HG03097 (cell line): ENCODE measurements around the gene MTTP.

Source experiments
- ATAC-seq: cut with Tn5 transposase; IDR thresholded peaks from one replicate; pipeline ENCODE4 v1.9.1; 2021; ENCODE audit not compliant: unreplicated experiment, low FRiP score

Gene MTTP

DNA sequence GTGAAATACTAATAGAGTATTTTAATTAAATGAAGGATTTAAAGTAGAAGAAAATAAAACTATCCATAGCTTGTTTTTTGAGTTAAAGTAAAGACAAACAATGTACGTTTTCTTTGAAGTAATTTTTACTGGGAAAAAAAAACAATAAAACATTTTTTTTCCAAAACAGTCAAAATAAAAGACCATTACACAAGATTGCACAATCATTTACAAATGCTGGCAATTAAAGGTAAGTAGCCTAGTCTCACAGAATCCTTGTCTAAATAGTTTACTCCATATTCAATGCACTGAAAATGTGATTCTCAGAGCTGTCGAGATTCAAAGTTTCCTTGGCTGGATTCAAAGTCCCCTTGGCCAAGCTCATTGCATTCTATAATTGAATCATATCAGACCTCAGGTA is 61.8 kb downstream of the MTTP start:
- ATAC-seq, result no peak

DNA sequence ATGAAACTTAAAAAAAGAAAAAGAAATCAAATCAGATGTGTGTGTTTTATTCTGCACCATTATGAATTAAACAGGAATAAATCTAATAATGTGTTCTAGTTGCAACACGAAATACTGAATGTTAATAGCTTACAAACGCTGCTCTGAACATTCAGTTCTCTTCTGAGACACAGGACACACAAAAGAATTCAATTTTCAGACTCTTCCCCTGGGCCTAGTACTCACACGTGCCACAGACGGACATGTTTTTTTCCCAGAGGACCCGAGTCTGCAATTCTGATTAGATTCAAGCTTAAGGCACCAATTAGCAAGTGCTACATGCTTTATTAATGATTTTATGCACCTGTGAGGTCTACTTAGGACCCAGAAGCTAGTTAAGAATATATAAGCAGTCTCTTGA is 62.5 kb downstream of the MTTP start:
- ATAC-seq, result no peak

DNA sequence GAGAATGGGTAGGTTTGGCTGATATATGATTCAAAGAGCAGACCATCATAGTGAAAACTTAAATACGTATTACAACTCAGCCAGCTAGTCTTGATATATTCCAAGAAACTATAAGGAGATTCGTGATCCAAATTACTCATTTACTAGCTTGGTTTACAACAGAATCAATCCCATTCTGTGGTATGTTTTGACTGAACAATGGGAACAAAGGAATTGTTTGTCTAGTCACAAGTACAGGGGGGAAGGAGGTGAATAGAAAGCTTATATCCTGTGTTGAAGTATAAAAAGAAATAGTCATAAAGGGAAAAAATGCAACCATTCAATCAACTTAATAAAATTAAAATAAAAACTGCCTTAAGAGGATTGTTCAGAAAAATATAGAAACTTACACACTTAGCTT is 66.1 kb downstream of the MTTP start:
- ATAC-seq, result no peak

DNA sequence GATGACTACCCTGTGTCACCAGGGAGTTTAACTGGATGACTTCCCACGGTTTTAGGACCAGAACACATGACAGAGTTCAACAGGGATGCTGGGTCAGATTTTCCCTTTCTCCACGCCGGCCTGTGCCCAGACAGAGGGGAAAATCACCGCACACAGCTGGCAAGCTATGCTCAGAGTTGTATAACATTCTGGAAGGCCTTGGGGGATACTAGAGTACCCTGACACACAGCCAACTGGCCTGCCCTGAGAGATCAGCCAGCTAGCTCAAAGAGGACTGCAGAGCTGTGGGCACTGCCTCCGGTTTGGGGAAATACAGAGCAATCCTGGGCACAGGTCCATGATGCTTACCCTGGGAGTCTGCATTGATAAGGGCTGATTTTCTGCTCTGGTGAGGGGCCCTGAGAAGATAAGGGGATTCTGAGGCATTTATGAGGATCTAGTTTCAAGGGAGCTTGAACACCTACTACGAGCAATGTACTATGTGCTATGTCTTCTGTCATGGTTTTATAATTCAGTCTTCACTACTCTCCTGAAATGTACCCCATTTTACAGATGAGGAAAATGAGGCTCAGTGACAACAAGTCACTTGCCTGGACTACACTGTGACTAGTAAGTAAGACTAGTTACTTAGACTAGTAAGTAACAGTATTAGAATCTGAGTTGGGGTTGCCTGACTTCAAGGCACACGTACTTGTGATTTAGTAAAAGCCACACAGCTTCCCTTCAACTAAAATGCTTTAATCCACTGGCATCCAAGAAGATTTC is 68.3 kb downstream of the MTTP start:
- ATAC-seq, result no peak

DNA sequence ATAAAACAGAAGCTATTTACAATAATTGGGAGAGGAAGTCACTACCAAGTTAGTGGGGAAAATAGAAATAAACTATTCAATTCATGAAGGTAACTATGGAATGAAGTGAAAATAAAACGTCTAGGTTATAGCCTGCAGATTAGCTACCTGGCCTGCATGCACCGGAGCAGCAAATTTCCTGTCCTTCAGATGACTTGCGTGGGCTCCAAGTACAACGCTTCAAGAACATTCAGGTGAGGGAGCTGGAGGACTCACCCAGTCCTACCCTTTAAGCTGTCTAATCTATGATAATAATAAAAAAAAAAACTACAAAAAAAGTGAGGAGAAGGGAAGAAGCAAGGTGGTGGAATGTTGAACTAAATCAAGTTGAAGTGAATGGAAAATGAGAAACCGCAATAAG is 69.8 kb downstream of the MTTP start:
- no peak for ATAC-seq

DNA sequence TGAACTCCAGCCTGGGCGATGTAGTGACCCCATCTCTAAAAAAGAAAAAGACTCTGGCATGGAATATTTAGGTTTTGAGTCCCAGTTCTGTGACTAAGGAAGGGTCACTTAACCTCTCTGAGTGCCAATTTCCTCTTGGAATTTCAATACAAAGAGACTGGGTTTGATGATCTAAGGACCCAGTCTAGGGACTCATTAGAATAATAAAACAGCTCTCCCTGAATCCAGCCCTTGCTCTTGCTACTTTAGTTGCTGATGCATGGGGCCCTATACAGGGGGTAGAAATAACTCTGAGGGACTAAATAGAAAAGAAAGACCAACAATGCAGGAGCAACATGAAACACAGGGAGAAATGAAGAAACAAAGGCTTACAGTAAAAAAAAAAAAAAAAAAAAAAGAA is 70.4 kb downstream of the MTTP start:
- no peak for ATAC-seq

DNA sequence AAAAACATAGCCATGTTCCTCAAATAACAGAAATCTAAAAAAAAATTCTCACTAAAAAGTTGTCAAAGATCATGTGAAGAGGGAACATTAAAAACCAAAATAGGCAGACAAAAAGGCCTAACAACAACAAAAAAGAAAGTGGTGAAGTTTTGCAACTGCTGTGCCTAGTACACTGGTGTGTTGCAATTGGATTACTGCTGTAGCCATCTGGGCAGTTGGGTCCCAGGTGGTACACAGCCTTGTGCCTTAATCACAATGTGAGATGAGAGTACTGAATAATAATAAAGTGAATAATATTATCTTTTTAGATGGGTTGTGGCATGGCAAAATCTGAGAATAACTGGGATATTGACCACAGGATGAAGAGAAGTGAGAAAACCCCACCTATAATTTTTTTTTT is 71.0 kb downstream of the MTTP start:
- ATAC-seq, result no peak

DNA sequence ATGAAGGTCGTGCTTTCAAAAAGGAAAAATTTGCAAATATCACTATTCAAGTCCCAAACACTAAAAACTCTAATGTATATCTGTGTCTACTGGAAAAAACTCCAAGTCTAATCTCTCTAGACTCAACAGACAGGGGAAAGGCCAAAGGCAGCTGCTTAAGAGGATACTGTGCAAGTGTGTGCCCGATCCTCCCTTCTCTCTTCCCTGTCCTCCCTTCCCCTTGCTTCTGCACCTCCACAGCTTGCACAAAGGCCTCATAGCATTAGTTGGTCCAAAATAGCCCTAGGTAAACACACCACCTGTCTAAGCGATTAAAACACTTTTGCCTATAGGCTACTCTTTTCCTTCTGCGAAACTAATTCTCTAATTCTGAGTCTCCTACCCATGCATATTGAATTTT is 72.4 kb downstream of the MTTP start:
- no peak for ATAC-seq

DNA sequence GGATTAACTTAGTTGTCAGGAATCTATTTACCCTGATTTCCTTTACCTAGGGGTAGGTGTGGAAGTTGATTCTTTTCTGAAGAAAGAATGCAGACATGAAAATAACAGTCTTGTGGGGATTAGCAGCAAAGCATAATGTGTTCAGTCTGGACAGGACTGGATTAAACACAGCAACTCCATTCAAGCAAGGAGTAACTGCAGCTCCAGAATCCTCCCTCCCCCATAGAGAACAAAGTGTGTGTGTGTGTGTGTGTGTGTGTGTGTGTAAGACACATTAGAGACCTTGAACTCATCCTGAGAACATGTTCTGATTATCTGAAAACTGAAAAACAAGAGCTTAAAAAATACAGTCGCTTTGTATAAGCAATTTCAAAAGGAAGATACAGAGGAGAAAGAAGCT is 73.7 kb downstream of the MTTP start:
- ATAC-seq, result no peak

DNA sequence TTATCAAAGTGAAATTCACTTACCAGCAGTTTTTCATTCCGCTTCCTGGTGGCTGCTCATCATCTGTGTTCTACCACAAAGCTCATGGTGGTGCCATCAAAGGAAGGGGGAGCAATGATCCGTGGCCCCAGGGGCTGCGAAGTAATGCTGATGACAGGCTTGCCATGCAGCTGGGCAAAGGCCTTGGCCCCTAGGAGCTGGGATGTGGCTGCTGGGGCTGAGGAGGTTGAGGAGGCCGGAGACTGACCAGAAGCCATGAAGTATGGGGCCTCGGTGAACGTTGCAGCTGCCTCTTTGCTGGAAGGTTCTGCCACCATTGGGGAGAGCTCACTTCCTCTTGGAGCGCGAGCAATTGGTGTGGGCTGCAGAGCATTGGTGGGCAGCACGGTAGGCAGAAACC is 74.6 kb downstream of the MTTP start:
- no peak for ATAC-seq

DNA sequence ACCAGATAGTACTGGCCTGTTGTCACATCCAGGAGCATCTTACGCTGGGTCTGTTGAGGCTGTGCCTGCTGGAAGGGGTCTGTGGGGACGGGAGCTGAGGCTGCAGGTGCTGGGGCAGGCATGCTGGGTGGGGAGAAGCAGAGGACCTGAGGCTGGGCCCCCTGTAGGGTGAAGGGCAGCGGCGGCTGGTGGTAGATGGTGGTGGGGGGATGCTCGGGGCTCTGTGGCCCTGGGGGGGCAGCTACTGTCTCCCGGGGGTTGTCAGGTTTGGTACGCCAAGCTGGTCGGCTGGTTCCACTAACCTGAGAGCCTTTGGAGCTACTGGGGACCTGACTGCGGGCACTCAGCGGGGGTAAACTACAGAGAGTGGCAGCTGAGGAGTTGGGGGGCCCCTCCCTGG is 75.2 kb downstream of the MTTP start:
- ATAC-seq, result no peak

DNA sequence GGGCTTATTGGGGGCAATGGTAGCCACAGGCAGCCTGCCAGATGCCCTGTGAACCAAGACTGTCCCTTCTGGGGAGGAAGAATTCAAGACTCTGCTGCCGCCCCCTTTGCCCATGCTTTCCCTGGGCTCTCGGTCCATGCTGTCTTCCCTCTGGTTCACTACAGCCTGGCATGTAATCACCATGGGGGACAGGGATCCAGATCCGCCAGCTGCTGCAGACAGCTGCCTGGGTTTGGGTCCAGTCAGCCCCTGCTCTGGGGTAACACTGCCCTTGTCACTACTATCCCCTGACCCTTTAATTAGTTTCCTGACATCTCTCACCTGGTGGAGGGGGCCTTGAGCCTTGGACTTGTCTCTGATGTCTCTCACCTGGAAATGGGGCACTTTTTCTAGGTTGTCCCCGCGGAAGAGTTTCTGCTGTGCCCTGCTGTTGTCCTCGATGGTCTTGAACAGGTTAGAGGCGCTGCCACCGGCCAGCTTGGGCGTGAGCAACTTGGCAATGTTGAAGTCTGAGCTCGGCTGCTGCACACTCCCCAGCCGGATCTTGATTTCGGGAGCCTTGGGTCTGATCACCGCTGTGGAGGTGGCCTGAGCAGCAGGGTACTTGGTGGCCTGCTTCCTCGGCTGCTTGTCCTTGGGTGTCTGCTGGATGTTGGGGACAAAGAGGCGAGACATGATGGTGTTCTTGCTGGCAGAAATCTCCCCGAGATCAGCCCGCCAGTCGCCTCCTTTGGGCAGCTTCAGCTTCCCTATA is 76.6 kb downstream of the MTTP start:
- ATAC-seq, result no peak

DNA sequence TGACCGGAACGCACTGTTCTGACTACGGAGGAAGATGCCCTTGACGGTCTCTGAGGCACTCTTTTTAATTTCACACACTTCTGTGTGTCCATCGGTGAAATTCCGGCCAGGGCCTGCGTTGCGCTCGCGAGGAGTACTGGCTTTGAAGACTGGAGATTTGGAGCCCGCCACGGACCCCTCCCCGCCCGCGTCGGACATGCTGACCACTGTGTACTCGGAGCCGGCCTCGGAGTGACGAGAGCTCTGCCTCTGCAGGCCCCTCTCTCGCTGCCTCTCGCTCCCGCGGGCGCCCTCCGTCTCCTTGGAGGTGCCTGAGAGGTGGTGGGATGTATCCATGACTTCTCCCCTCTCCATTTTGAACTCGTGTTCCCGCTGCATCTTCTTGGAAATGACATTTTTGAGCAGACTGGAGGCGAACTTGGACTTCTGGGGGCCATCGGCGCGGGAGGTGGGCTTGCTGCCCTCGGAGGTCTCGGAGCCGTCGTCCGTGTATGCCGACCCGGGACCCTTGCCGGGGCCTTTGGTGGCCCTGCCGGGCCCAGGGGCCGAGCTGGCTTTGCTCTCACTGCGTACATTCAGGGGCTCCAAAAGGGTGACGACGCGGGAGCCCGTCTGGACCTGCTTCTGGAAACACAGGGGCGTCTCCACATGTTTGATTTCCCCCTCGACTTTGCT is 77.3 kb downstream of the MTTP start:
- ATAC-seq, result no peak

DNA sequence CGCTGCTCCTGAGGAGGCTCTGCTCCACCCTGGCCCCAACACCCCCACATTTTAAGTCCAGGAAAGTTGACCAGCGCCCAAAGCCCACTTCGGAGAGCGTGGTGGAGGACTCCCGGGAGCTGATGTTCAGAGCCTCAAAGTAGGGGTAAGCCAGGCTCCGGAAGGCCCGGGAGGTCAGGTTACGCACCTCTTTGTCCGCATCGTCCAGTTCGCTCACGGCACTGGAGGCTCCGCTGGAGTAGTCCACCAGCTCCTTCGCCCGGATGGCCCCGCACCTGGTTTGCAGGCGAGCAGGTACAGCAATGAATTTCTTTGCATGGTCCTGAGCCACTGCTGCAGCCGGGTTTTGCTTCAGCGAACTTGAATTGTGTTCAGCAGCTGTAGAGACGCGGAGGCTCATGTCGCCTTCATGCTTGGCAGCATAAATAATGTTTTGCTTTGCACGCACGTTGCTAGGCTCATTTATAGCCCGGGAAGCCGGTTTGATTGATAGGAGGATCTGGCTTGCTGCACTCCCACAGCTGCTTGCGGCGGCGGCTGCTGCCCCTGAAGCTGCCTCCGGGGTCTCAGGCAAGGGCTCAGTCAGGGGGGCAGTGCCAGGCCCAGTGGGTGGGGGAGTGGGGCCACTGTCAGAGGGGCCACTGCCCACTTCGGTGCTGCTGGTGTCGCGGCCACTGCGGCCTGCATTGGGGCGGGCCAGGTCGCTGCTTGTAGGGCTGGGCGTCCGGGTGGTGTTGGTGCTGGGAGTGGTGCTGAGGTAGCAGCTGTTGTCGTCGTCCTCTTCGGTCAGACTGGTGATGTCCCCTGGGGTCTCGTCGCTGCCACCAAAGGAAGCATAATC is 78.2 kb downstream of the MTTP start:
- ATAC-seq, result no peak

DNA sequence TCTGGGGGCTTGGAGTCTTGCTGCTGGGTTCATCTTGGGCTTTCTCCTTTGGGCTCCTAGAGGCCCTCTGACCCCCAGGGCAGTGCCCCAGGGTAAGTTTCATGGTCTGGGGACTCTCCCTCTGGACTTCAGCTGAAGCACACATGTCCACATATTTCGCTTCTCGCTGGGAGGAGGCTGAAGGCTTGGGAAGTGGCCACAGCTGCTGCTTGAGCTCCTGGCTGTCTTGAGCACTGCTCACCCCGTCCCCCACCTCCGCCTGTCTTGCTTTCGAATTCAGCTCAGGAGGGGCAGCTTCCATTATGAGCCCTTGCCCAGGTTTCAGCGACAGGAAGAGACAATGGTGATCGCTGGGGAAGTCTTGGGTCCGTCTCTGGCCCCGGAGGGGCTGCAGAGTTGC is 79.3 kb downstream of the MTTP start:
- no peak for ATAC-seq

DNA sequence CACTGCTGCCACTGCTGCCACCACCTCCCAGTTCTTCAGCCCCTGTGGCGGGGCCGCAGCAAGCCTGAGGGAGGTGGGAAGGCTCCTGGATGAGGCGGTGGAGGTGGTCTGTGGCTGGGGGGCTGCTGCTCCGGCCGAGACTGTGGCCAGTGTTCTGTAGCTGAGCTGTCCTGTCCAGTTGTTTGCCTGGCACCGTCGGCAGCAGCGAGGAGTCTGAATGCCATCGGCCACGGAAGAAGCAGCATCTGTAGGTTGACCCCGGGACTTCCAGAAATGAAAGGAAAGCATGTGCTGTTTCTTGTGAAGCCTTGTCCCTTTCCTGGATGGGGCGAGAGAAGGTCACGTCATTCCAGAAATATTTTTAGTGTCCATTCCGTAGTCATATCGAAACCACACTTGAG is 79.7 kb downstream of the MTTP start:
- no peak for ATAC-seq

DNA sequence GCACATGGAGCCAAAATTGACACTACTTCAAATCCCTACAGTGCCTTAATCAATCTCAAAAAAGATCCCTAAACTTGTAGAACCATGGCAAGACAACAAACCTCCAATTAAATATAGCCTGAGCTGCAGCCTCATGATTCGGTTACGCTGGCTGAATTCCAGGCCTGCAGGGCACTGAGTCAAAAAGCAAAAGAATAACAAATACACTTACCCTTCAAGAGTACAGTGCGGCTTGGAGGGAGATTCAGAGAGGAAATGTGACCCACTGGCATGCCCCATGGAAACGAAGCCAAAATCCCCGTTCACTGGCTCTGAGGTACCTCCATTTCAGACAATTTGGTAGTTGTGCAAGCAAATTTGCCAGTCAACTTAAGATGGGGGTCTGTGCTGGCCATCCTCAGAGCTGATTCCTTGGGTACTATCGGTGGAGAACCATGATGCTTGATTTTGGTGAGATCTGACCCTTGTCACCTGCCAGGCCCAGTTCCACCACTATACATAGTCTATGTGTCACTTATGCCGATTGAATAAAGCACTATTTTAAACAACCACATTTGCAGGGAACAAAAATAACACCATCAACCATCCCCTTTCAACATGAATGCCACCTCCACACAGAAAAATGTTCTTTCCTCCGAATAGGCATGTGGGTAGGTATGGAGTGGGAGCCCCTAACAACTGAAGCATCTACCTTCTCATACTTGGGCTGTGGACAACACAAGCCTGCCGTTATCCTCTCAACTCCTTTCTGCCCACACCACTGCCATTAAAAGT is 80.9 kb downstream of the MTTP start:
- ATAC-seq, result no peak

DNA sequence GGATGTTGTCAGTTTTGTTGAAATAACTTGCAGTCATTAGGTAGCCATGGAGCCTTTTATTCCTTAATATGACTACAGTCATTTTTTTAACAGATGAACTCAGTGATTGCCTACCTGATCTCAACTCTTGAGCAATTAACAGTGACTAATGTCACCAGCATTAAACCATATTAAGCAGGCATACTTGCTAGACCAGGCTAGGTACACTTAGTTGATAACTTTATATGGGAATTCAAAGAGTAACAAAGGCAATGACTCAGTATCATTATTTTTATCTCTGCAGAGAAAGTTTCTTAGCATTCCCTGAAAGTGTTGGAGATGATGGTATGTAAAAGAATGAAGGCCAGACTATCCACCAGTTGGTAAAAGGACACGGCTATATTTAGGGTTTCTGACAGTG is 83.2 kb downstream of the MTTP start, which contains the start of gene C4orf54:
C4orf54 (minus strand) TSS at position 31 of the 400 bp plus-strand sequence. CDS start 3,180 bp downstream, outside the sequence.
- no peak for ATAC-seq

DNA sequence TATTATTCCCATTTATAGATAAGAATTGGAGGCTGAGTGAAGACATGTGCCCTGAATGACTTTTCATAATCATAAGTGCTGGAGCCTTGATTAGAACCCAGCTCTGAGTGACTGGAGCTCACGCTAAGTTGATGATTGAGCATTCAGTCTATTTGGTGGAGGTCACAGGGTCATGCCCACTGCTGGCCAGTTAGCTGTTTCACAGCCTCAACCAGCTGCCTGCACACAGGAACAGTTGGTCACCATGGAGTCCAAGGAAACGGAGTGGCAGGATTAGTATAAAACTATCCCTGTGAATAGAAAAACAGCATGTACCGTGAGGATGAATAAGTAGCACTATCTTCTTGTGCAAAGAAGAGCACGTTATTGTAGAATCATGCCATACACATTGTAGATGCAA is 84.0 kb downstream of the MTTP start:
- no peak for ATAC-seq

DNA sequence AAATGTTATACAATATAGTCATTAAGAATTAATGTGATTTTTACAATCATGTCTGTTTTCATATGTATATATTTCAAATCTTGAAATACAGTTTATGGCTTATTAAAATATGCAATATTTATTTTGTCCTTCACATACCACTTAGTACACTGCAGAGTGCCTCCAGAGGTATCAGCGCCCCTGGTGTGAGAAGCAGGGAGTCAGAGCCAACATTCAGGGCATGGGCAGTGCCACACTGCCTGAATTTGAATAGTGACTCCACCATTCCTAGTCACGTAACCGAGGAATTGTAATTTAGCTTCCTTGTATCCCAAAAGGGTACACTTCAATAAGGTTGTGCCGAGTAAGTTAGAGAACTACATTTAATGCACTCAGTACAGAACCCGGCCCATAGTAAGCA is 87.3 kb downstream of the MTTP start:
- ATAC-seq, result no peak
